ENCODE data around the gene TPGS1.

Gene TPGS1

GRCh38 chr19:496112-496665, 11.1 kb upstream of the TPGS1 start, which contains the start of gene MADCAM1:
MADCAM1 (plus strand) TSS chr19:496486; CDS start chr19:496500, 14 bp downstream.
- no peak for DNase-seq

DNA sequence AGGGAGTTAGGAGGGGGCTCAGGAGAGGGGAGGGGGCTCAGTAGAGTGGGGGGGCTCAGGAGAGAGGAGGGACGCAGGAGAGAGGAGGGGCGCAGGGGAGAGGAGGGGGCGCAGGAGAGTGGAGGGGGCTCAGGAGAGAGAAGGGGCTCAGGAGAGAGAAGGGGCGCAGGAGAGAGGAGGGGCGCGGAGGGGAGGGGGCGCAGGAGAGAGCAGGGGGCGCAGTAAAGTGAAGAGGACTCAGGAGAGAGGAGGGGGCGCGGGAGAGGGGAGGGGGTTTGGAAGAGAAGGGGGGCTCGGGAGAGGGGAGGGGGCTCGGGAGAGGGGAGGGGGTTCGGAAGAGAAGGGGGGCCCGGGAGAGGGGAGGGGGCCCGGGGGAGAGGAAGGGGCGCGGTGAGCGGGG, 10.3 kb upstream of the TPGS1 start:
- no peak for DNase-seq

DNA sequence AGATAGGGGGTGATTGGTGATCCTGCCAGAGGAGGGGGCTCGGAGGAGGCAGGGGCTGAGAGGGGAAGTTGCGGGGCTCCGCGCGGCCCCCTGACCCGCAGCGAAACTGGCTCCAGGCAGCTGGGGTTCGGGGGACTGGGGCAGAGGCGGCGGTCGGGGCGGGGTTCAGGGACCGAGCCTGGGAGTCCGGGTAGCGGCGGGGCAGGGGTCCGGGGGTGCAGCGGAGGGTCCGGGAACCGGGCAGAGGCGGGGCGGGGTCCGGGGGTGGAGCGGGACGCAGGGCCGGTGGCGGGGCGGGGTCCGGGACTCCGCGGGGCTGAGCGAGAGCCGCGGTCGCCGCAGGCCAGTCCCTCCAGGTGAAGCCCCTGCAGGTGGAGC, 9.8 kb upstream of the TPGS1 start:
- no peak for DNase-seq

DNA sequence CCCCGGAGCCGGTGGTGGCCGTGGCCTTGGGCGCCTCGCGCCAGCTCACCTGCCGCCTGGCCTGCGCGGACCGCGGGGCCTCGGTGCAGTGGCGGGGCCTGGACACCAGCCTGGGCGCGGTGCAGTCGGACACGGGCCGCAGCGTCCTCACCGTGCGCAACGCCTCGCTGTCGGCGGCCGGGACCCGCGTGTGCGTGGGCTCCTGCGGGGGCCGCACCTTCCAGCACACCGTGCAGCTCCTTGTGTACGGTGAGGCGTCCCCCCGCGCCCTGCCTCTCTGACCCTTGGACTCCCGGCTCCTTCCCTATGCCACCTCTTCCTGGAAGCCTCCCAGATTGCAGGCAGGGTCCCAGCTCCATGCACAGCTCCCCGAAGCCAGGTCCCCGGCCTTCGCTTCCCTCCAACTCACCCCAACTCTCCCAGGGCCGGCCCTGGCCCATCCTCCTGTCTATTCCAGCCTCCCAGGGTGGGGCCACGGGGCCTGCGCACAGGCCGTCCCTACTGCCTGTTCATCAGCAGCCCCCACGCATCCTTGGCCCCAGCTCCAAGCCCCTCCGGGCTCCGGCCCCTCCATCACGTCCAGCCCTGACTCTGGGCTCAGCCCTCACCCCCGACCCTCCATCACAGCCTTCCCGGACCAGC, 9.3 kb upstream of the TPGS1 start:
- DNase-seq: no peak

GRCh38 chr19:498511-498891, 8.8 kb upstream of the TPGS1 start:
- no peak for DNase-seq

DNA sequence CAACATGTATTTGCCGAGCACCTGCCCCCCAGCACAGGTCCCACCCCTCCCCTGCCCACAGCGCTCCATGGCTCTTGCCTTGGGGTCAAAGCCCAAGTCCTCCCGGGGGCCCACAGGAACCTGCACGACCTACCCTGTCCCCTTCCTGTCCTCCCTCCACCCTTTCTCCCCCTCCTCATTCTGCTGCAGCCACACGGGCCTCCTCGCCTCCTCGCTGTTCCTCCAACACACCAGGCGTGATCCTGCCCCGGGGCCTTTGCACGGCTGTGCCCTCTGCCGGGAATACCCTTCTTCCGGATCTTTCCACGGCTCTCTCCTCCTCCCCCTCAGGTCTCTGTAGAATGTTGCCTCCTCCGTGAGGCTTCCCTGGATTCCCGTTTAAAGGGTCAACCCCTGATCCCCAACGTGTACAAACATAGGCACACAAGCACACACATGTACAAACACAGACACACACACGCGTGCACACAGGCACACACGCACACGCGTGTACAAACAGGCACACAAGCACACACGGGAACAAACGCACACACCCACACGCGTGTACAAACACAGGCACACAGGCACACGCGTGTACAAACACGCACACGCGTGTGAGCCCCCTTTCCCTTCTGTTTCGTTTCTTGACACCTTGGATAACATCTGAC, 8.2 kb upstream of the TPGS1 start:
- DNase-seq: no peak

GRCh38 chr19:501646-502045, 5.7 kb upstream of the TPGS1 start:
- DNase-seq: no peak

- DNase-seq: no peak
Observed at GRCh38 chr19:504616-505015, 2.7 kb upstream of the TPGS1 start.

DNA sequence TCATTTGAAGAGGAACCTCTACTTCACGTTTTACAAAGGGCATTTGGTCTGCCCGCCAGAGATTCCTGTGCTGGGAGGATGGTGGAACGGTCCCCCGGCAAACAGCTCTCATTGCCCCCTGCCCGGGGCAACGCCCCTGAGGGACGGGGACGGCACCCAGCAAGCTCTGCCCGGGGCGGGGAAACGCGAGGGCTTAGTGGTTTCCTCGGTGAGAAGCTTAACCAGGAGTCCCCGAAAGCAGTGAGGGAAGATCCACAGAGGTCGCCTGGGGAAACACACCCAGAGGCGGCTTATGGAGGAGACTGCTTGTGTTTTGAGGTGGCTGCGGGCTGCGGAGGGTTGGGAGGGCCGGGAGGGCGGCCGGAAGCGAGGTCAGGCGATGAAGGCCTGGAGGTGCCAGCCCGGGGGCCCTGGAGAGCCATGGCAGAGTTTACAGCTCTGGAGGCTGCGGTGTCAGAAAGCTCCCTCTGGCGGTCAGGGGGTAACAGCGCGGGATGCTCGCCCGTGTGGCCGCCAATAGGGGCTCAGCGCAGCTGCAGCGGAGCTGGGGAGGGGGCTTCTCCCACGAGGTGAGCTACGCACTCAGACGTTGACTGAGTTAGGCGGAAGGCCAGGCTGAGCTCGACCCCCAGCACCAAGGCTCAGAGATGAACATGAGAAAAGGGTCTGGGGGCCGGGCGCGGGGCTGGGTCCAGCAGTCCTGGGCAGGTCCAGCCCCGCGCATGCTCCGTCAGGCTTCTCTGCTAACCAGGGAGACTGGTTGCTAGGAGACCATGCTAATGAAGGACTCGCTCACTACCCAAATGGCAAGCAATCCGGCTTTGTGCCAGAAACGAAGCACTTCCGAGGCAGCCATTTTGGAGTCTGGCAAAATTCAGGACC, 652 bp upstream of the TPGS1 start:
- peak; percentile 95 for DNase-seq

DNA sequence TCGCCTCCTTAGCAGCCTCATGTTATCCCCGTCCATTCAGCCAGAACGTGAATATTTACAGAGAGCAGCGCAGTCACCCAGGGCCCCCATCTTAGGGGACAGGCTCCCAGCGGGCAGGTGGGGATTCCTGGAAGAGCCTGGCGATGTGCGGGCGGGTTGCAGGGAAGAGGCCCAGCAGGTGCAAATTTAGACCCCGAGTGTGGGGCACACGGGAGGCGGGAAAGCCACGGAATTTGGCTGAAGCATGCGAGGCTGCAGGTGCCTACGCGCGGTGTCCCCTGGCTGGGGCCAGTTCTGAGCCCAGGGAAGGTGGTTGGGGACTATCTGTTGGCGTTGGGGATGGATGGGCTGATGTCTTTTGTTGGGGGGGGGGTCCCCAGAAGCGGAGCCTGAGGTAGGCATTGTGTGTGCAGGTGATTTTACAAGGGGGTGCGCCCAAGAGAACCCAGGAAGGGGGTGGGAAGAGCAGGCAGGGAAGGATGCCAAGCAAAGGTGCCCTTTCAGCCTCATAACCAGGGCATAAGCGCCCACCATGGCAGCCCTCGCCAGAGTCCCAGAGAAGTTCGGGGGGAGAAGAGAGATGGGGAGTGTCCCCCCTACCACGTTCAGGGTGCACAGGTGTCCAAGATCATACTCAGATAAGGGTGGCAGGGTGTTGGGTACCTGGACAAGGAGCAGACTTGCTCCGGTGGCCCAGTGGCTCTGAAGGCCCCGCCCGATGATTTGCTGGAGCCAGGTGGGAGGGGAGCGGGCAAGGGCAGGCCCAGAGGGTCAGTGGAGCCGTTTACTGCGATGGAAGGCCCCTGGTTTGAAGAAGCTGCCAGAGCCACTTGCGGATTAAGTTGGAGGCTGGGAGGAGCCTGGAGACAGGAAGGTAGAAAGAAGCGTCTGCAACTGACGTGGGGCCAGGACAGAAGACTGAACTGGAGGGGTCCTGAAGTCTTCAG, 1.2 kb downstream of the TPGS1 start:
- no peak for DNase-seq

GRCh38 chr19:510606-511100, 3.4 kb downstream of the TPGS1 start:
- peak; percentile 97 for DNase-seq

DNA sequence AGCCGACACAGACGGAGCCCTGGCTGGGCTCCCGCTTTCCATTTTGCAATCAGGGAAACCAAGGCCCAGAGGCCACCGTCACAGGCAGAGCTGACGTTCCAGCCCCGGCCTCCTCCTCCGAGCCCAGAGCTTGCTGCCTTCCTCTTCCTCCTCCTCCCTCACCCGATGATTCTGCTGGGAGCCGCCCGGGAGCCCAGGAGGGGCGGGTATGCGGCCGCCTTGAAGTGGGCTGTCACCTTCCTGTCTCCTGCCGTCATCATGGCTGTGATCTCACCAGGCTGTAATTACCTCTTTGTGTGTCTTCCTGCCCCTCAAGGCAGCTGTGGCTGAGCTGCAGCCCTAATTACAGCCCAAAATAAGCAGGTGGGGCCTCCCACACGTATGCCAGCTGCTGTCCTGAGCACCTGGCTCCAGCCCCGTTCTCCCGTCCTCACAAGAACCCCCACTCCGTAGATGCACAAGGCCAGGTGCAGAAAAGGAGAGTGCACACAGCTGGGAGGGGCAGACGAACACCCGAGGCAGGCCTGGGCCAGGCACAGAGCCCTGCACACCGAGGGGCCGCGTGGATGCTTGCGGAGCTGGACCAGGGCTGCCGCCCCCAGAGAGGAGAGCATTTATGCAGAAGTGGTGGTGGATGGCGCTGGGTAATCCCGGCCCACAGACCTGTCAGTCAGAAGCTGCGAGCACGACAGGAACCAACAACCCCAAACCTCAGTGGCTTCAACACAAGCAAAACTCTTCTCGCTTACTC, 4.0 kb downstream of the TPGS1 start:
- peak; percentile 87 for DNase-seq

DNA sequence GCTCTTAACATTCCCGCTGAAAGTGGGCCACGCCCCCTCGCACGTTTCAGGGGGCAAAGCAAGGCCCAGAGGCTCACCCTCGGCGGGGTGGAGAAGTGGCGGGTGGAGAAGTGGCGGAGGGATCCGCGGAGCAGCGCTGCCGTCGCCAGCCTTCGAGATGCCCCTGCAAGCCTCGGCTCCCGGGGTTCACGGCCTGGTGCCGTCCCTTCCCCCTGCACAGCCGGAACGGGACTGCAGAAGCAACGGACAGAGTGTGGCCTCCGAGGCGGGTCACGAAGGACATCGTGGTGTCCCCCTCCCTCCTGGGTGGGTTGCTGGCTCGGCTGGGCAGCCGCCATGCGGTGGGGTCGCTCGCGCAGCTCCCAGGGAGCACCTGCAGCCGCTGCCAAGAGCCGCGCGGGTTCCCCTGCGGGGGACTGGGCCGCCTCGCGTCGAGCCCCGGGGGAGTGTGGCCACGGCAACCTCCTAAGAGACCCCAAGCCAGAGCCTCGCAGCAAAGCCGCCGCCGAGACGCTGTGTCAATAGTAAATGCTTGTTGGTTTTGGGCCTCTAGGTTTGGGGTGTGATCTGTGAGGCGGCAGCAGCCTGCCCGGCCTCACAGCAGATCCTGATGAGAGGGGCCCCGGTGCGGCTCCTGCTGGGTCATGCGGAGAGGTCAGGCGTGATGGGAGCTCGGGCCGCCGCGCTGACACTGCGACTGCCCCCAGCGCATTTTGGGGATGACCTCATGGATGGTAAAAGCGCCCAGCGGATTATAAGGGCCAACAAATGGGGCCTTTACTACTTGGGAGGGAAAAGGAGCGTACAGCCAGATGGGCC, 5.5 kb downstream of the TPGS1 start:
- no peak for DNase-seq

GRCh38 chr19:513368-514165, 6.3 kb downstream of the TPGS1 start:
- no peak for DNase-seq

DNA sequence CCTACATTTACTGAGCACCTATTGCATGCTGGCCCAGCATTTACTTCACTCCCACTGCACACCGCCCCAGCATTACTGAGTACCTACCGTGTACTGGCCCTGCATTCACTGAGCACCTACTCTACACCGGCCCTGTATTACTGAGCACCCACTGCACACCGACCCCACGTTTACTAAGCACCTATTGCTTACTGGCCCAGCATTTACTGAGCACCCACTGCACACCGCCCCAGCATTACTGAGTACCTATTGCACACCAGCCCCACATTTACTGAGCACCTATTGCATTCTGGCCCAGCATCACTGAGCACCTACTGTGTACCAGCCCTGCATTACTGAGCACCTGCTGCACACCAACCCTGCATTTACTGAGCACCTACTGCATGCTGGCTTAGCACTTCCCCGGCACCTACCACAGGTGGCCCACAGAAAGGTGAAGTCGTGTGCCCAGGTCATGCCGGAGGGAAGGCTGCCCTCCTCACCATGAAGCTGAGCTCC, 6.9 kb downstream of the TPGS1 start:
- DNase-seq: no peak

DNA sequence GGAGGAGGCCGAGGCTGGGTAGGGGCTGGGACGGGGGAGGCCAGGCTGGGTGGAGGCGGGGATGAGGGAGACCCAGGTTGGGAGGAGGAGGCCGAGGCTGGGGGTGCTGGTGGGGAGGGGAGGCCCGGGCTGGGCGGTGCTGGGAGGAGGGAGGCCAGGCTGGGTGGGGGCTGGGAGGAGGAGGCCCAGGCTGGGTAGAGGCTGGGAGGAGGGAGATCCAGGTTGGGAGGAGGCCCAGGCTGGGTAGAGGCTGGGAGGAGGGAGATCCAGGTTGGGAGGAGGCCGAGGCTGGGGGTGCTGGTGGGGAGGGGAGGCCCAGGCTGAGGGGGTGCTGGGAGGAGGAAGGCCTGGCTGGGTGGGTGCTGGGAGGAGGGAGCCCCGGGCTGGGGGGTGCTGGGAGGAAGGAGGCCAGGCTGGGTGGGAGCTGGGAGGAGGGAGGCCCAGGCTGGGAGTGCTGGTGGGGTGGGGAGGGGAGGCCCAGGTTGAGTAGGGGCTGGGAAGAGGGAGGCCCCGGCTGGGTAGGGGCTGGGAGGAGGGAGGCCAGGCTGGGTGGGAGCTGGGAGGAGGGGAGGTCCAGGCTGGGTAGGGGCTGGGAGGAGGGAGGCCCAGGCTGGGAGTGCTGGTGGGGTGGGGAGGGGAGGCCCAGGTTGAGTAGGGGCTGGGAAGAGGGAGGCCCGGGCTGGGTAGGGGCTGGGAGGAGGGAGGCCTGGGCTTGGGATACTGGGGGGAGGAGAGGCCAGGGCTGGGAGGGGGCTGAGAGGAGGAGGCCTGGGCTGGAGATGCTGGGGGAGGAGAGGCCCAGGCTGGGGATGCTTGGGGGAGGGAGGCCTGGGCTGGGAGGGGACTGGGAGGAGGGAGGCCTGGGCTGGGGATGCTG, 10.7 kb downstream of the TPGS1 start:
- no peak for DNase-seq

- DNase-seq: no peak
Observed at GRCh38 chr19:518598-519231, 11.4 kb downstream of the TPGS1 start.

GRCh38 chr19:519449-519865, 12.2 kb downstream of the TPGS1 start:
- no peak for DNase-seq

Data from activated CD8-positive, alpha-beta memory T cell treated with anti-CD3 and anti-CD28 coated beads, Interleukin-2, amount 50 U/mL, for 48 hours (primary cell).